CD4-positive, alpha-beta memory T cell (primary cell): ENCODE data around the gene RFT1. TPM values are rescaled to one million over a fixed set of nuclear protein-coding genes. Genes with fewer than 3 reads are reported as not detected.

Source experiments
- polyA plus RNA-seq, 2 donors: library from polyadenylated mRNA; unstranded; fragments of 300-500 nt; fragmentation: Illumina TruSeq; gene quantifications; one replicate each; pipeline ENCODE4 v1.2.3, GENCODE V29; 2021
- total RNA-seq, 2 experiments: library from RNA; stranded (reverse); gene quantifications; one replicate each; pipeline ENCODE4 v1.2.3, GENCODE V29; 2021

Gene RFT1
- total and polyA plus RNA-seq, 4 experiments from 2014 or later, result 21.2 to 28.4 (median 24.6) TPM

Other genes starting within 250 kb of the RFT1 start
- gene STIMATE, start 232.9 kb downstream of the RFT1 start, total RNA-seq, result 10 to 100 TPM; 54.9 to 58.6 TPM
- 1 to 10 TPM; 7.7 to 9.0 TPM for gene STIMATE, start 232.9 kb downstream of the RFT1 start, polyA plus RNA-seq
- gene SFMBT1, start 84.4 kb downstream of the RFT1 start, total RNA-seq, result 10 to 100 TPM; 49.3 to 50.8 TPM
- 10 to 100 TPM; 19.8 to 27.8 TPM for gene SFMBT1, start 84.4 kb downstream of the RFT1 start, polyA plus RNA-seq
- gene PRKCD, start 30.8 kb upstream of the RFT1 start, total RNA-seq, result 10 to 100 TPM; 15.7 to 16.6 TPM
- gene PRKCD, start 30.8 kb upstream of the RFT1 start, polyA plus RNA-seq, result 10 to 100 TPM in 1 of 2 donors, 1 to 10 TPM in 1; 6.6 to 26.4 TPM
- 10 to 100 TPM; 75.6 to 87.9 TPM for gene TKT, start 125.6 kb upstream of the RFT1 start, total RNA-seq
- gene TKT, start 125.6 kb upstream of the RFT1 start, polyA plus RNA-seq, result 10 to 100 TPM; 49.3 to 75.6 TPM
- gene DCP1A, start 217.1 kb upstream of the RFT1 start, total RNA-seq, result 10 to 100 TPM; 40.9 to 43.5 TPM
- gene DCP1A, start 217.1 kb upstream of the RFT1 start, polyA plus RNA-seq, result 10 to 100 TPM; 75.2 to 94.1 TPM